Right hindlimb (tissue), 1 donor: ENCODE results near the gene HS2ST1.

Experiments used
- DNase-seq: peaks from one replicate; pipeline ENCODE4 v3.0.0-alpha.2; 2018

Gene HS2ST1

DNA sequence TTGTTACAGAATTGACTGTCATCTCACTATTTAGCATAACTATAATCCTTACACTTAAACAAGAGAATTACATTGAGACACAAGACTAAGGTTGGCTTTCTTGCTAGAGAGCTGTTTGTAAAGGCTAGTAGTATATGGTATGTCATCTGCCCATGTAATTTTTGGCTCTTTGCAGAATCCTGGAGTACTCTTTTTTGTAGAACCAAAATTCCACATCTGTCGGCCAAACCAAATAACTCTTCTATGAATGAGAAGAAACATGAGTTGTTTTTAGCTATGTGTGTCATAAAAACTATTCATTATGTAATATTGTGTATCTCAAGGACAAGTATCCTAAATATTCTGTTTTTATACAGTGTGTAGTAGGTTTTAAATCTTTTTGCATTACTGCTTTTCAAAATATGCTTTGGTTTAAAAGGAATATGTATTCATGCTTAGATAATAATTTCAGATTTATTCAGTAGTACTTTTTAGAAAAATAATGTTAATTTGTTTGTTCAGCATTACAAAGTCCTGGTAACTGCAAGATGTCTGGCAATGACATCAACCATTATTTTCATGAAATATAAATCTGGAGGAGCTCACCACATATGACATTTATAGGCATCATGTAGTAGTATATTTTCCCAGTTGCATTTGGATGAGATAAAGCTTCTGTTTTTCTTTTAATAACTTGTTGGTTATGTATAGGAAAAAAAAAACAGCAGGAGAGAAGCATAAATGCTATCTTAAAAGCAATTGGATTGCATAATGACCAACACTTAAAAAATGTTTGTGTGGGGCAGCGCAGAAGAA lies 159.8 kb downstream of the HS2ST1 start:
- DNase-seq, result no peak

DNA sequence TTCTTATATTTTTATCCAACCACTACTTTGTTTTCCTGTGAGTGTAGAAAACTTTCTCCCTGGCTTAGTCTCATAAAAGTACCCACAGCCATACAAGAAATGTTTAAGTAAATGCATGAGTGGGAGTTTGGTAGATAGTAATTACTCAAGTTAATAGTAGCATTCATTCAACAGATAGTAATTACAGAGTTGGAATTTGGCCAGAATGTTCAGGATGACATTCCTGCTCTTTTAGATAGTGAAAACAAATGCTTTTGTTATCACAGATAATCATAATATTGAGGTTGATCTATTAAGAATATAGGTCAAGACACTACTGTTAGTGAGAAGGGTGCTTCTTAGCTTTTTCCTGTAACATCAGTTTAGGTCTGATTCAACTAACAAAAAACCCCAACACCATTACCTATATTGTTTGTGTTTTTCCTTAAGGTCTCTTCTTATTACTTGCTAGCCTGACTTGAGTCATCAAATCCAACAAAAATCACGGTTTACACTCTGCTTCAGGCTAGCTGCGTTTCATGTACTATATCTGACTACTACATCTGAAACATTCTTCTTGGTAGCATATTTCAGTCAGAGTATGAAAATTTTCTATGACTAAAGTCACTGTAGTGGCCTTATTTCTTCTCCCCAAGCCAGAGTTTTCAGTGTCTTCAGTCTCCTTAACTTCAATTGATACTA lies 163.7 kb downstream of the HS2ST1 start:
- no peak for DNase-seq

DNA sequence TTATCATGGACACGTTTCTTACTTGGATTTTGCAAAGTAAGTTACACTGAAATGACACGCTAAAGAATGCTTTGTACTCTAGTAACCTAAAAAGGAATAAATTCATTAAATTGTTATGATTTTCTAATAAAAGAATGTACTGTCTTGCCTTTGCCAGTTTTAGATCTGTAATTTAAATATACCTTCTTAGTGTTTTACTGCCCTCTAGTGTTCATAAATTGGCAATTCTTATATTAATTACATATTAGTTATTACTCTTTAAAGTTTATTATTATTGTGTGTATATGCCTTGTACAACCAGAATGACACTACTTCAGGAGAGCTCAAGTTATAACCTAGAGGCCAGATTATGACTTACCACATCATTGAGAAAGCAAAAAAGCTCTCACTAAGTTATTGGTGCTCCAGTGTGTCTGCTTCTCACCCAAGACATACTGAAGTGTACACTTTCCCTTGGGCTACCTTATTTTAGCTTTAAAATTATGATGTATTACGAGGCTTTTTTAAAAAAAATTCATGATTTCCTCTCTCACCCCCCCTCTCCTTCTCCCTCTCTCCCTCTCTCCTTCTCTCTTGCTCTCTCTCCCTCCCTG lies 169.9 kb downstream of the HS2ST1 start:
- DNase-seq, result no peak

DNA sequence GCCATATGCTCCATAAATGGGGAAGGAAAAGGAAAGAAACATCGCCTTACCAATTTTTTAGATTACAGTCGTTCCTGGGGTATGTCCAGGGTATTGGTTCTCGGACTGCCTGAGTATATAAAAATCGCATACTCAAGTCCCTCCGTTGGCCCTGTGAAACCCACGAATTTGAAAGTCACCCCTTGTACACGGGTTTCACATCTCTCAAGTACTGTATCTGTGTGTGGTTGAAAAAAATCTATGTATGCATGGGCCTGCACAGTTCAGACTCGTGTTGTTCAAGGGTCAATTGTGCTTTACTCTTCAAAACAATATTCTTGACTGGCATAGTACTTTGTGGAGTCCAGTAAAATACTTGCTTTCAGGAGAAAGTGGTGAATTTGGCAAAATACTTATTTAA lies 171.7 kb downstream of the HS2ST1 start:
- no peak for DNase-seq

DNA sequence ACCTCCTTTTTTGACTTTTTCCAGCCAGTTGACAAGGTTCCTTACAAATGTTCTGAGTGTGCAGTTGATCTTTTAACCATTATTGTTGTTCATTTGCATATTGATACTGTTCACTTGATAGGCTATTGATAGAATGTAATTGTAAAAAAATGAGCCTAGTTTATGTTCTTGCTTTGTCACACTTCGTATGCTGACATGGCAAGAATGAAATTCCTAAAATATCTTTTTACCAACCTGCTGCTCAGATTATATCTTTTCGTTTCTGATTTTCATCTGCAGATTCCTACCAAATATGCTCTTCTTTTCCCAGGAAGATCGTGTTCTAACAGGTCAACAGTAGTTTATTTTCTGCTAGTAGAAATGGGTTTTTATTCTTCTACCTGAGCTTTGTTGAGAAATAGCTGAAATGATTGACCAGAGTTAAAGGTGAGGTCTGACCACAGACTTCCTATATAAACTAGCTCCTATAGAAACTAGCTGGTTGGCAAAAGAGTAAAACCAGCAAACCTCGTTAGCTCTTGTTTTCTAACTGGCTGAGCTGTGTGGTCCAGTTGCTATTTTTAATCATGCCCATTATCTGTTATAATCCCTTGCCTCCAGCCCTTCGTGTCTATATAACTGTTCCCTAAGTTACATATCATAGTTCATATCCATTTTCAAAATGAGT lies 174.8 kb downstream of the HS2ST1 start:
- no peak for DNase-seq

DNA sequence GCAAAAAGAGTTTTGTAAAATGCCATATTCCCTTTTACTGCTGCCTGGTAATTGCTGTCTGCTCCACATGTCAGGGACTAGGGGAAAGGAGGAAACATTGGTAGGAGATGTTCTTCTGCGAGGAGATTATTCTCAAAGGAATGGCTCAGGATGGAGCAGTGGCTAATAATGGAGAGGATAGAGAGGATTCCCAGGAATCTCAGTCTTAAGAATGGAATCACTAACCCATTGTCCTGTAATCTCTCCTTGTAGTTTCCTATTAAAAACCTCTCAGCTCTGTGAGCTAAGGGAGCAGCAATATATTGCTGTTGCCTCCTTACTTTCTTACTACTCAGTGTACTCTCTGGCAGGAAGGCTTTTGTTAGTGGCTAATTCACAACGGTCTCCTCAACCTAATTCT lies 175.4 kb downstream of the HS2ST1 start:
- DNase-seq, result no peak

DNA sequence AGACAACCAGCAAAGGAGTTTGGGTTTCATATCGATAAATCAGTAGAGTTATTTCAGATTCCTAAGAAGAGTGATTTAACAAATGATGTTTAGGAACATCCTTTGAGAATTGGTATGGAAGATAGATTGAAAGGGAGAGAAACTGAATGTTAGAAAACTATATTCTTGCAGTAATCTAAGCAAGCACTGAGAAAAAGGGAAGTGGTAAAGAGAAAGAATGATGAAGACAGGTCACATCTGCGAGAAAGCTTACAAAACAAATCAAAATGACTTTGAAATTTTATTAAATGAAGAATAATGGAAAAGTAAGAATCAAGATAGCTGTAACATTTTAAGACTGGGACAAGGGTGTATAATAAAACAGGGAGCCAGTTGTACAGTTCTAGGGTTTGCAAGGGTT lies 177.0 kb downstream of the HS2ST1 start:
- no peak for DNase-seq

DNA sequence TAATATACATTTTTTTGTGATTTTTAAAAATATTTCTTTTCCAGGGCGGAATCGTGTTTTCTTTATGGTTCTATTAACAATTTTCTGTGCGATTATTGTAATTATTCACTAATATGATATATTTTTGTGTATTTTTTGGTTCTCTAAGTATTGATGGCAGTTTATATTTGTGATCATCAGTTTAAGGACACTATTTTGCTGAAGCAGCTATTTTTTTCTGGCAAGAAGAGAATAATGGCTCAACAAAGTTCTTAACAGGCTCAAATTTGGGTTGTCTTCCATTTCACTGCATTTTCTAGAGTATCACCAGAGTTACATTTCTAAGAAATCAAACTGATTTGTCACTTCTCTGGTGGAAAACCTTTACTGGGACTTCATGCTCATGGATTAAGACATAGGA lies 178.4 kb downstream of the HS2ST1 start:
- DNase-seq, result no peak

DNA sequence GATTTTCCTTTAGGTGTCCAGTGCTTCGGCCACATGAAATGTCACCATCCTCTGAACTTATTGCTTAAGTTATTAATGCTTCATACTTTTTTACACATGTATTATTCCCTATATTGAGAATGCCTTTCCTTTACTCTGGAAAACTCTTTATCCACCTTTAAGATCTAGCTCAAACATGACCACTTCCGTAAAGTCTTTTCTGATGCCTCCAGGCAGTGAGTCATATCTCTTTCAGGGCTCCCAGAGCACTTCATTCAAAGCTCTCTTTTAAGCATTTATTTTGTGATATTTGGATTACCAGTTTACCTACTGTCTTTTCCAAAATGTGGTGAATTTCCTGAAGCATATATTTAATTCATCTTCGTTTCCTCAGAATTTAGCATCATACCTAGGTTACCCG lies 178.9 kb downstream of the HS2ST1 start:
- DNase-seq, result no peak

DNA sequence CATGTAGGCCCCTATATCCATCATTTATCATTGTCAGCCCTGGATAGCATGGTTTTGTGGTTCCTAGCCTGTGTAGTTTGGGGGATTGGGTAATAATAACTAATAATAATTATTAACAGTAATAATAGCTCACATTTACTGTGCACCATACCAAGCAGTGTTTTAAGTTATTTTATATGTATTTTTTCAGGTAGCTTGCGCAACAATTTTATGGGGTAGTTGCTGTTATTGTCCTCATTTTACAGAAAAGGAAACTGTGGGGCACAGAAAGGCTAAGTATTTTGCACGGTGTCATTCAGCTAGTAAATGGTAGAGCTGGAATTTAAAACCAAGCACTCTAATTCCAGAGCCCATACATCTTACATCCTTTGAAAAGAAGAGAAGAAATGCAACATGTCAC lies 179.8 kb downstream of the HS2ST1 start:
- no peak for DNase-seq

DNA sequence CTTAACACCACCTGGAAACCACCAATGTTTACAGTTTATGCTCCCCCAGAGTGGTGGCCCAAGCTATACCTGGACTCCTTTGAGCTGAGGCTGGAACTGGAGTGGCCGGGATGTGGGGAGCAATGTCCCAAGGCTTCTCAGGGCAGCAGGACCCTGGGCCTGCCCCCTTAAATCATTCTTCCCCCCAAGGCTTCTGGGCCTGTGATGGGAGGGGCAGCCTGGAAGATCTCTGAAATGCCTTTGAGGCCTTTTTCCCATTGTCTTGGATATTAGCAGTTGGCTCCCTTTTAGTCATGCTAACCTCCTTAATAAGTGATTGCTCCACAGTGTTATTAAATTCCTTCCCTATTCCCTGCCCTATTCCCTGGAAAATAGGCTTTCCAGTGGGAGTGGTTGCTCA lies 185.8 kb downstream of the HS2ST1 start:
- DNase-seq, result no peak

DNA sequence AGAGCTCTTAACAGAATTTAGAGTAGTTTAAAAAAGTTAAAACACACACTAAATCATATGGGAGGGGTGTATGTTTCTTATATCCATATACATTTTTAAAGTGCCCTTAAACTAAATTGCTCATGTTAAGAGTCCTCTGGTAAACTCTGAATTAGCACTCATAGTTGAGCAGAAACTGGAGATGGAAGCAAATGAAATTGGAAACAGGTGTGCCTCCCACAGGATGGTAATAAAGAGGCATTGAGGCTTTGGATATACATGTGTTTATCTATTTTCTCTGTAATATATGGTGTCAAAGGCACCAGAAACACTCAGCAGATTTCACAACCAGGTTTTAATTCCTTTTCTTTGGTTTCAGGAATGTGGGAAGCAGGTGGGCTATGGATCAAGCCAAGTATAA lies 188.6 kb downstream of the HS2ST1 start:
- DNase-seq, result no peak

DNA sequence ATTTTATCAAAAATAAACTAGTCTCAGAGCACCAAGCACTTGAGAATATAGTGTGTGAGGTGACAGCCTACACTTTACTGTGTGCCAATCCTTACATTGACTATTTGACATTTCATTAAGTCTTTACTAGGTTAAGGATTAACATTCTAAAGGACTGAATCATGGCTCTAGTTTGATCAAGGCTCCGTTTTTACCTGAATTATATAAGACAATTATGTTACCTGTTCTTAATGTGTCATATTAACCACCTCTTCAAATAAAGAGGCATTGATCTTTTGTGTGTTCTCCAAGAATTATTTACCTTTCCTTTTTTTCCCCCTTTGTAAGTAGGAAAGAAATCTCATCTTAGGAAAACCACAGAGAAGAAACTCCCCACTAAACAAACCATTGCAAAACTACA lies 189.7 kb downstream of the HS2ST1 start:
- DNase-seq, result no peak

DNA sequence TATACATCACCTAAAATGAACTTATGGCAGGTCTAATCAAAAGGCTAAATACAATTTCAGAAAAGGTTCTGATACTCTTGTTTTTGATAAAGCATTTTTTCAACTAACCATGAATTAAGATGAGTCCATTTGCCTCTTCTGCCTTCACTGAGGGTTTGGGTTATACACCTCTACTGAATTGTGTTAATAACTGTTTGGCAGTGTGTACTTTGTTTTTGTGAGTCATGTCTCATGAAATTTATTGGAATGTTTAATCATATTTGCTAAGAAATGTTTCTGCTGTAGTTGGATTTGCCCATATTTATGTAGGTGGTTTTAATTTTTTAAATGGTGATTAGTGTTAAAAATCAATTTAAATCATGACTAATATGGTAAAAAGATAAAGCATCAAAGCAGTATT lies 190.5 kb downstream of the HS2ST1 start:
- DNase-seq, result no peak

DNA sequence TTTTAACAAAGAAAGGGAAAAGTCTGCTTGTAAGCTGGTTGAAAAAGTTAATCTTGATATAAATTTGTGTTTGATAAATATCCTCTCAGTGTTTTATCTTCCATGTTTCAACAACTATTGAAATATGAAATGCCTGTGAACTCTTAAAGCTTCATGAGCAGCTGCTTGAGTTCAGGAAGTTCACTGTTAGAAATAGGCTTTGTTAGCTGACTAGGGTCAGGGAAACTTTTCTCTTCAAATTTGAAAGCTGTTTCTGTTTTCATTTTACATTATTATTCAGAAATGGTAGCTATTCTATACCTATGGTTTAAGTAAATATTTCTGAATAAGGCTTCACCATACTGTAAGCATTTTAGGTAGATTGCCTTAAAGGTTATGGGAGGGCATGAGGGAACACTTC lies 191.7 kb downstream of the HS2ST1 start:
- no peak for DNase-seq

DNA sequence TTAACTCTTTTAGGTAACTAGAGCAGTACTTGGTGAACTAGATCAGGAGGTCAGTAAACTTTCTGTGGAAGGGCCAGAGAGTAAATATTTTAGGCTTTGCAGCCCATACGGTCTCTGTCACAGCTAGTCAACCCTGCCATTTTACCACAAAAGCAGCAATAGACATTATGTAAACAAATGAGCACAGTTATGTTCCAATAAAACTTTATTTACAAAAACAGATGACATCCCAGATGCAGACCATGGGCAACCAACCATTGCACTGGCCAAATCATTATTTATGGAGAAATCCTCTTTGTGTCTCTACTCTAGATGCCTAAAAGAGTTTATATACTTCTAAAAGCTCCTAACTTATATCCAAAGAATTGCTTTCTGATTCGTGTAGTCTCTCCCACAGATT lies 192.4 kb downstream of the HS2ST1 start:
- DNase-seq, result no peak

DNA sequence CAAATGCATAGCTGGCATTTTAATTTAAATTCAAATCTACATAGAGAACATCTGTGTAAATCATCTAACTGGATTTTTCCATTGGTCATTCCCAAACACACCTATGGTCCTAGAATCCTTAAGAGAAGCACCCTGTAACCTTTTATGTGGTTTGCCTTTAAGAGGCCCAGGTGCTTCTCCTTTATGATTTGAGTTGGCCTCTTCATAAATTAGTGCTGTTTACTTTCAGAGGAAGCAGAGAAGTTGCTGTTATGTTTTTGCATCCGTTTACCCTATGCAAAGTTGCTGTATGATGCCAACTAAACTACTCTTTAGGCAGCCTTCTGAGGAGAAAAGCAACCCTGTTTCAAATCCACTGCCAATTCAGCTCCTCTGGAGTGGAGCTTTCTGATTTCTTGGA lies 193.8 kb downstream of the HS2ST1 start:
- DNase-seq, result no peak

DNA sequence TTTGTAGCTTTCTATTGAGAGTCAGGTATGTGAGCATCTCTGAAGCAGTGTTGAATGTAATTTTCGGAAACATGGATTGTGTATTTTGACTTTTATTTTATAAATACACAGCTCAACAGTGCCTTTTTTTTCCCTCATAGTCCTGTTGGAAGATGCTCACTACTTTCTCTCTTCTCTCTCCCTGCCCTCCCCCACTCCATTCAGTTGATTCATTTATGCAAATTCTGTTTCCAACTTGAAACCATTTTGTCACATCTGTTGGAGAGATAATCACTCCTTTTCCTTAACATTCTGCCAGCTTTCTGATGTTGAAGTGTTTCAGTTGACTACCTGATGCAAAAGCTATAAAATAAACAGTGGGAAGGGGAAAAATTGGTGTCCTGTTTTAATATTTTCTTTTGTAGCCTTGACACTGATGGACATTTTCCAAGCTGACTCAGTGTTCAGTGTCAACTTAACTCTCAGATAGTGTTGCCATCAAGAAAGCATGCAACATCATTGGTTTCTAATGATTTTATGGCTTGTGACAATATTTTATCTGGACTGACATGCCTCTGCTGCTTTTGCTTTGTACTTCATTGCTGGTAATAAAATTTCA lies 194.5 kb downstream of the HS2ST1 start:
- DNase-seq, result no peak

DNA sequence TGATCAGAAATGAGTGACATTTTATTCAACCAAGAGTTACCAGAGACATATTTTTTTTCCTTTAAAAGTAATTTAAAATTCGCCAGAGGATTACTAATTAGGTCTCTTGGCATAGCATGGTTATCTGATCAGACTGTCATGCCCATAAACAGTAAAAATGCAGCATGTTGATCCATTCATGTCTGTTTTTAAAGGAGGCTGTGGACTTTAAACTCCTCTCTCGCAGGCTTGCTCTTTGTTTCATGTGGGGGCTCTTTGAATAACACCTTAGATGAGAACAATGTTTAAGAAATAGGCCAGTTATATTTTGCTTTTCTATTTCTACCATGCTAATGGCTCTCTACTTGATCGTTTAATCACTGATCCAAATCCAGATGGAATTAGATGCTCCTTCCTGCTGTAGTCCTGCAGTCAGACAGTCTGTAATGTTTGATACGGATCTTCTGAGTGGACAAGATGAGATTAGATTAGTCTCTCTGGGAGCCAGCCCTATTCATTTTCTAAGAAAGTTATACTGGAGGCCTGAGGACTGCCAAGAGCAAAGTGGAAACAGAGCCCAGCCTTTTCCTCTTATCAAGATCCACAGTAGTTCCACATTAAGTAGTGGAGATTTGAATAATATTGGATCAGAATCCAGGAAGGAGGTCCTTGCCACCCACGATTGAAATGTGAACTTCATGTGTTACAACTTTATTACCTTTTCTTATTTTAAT lies 197.4 kb downstream of the HS2ST1 start:
- DNase-seq, result no peak

DNA sequence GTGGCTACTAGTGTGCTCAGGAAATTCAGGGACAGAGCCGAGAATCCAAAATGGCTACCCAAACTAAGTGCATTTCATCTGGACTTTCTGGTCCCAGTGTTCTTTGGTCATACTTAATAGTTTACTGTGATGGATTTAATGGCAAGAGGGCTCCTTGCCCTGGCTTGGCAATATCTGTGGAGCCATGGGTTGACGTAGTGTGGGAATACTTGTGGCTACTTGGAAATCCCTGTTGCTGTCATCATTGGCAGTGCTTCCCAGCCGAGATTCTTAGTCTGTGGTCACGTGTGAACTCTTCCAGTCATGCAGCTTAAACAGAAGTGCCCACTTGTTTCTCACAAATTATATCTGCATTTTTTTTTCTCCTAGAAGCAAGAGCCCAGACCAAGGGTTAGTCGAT lies 198.9 kb downstream of the HS2ST1 start:
- DNase-seq, result peak; percentile 50

DNA sequence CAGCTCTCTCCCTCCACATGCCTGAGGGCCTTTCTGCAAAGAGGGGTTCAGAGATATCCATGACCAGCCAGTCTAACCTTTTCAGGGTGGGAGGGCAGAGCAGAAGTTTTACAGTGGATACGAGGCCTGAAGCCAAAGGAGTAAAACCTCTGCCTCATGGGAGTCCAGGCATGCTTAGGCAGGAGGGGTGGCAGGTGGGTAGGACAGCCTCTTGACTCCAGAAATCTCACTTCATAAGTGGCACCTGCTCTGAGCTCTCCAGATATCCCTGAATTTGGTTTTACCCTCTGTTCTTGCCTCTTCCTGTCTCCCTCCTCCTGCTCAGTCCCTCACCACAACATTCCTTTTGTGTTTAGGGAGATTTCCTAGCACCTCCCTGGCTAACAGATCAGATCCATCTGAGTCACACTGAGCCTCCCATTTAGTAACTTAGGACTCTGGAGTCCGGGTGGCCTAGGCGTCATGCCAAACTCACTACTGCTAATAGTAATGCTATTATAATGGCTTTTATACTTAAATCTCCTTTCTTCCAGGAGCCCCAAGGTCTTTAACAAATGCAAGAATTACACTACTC lies 201.0 kb downstream of the HS2ST1 start:
- DNase-seq, result no peak

DNA sequence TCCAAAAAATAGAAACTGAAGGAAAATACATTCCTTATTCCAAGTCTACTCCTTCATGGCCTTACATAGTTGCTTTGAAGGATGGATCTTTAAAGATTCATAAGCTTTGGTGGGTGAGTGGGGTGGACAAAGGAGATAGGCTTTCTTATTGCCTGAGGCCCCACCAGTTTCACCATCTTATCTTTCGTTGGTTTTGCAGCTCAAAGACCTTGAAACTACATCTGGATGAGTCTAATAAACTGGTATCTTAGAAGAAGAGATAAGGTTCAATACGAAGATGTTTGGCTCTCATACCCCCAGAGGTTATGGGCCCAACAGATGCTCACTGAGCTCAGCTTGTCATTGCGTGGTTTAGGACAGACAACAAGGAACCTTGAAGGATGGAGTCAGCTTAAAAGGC lies 201.5 kb downstream of the HS2ST1 start:
- DNase-seq, result no peak
